ENCODE data around the gene BCORL1. TPM values are rescaled to one million over a fixed set of nuclear protein-coding genes. Genes with fewer than 3 reads are reported as not detected.

The BCORL1 gene
- total and polyA plus RNA-seq, 2 donors (not counting 1 experiment from before 2014, with no cell fraction given) = 1.9 to 14.3 TPM

DNA sequence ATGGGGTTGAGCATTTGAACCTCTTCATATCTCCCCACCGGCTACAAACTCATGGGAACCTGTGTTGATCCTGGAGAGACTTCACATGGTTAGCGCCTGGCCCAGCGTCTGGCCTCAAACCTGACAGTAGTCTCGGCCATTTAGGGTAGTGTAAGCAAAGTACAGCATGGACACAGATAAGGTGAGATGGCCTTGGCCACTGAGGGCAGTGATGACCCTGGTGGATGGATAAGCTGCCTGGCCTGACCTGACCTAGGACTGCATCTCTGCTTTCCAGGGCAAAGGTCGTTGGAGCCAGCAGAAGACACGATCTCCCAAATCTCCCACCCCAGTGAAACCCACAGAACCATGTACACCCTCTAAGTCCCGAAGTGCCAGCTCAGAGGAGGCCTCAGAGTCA, 51.7 kb downstream of the BCORL1 start:
- no peak overlapping the region for H3K27ac ChIP-seq (ENCODE audit: low read length in 2 of 2)
- intact Hi-C loops (cut with micrococcal nuclease) = no loop called here
- POLR2A ChIA-PET = no interaction called here
- H3K36me3 ChIP-seq (replicated peaks in 1 of 2; ENCODE audit: control extremely low read depth in 1 of 2, control insufficient read depth in 1 of 2, extremely low read depth in 1 of 2, insufficient read depth in 2 of 2, low read length in 1 of 2) = peaks cover 0 to 19% of the 10 kb centered on the region in 2 experiments
- no peak overlapping the region for H3K4me3 ChIP-seq (ENCODE audit: control extremely low read depth in 1 of 5, extremely low read depth in 1 of 5, insufficient read depth in 1 of 5, low read depth in 2 of 5, low read length in 4 of 5)
- no peaks in the 10 kb centered on the region for H3K79me2 ChIP-seq (ENCODE audit: control insufficient read depth, insufficient read depth, low read length)
- no peaks in the 10 kb centered on the region for H3K9me3 ChIP-seq (ENCODE audit: control extremely low read depth in 1 of 3, control insufficient read depth in 2 of 3, insufficient read depth in 1 of 3, low read length in 2 of 3)
- DNase-seq (no peak), ATAC-seq (ENCODE audit: low read depth) (no peak)
- CTCF ChIA-PET = interaction anchor here (1.0 to 1.4 kb wide), 2 partner anchors 27 to 109 kb away, joined by 4 to 6 read pairs; no protein-coding TSS in a partner anchor
- H3K27ac Mint-ChIP-seq = no peak overlapping the region
- H4K20me1 ChIP-seq (ENCODE audit: control insufficient read depth, insufficient read depth, low read length, poor library complexity, severe bottlenecking) = no peaks in the 10 kb centered on the region
- WGBS (ENCODE audit: insufficient coverage) = no CpG with 5 or more reads among the region's 7 CpGs
- H3K4me3 Mint-ChIP-seq = no peak overlapping the region
- H2AFZ ChIP-seq (ENCODE audit: insufficient read depth, low read depth, low read length, poor library complexity, severe bottlenecking) = no peak overlapping the region
- no peaks in the 10 kb centered on the region for H3K4me1 ChIP-seq (ENCODE audit: control insufficient read depth in 2 of 2, insufficient read depth in 2 of 2, low read length in 2 of 2)
- H3K27me3 ChIP-seq (replicated peaks in 1 of 4; ENCODE audit: control extremely low read depth in 1 of 4, control insufficient read depth in 3 of 4, insufficient read depth in 4 of 4, low read length in 3 of 4) = no peaks in the 10 kb centered on the region
- H3K9me3 Mint-ChIP-seq (ENCODE audit: insufficient read depth) = no peaks in the 10 kb centered on the region
- no peak for TF ChIP-seq CTCF (IDR thresholded peaks at IDR 0.05)
- no peak for TF ChIP-seq EZH2 (IDR thresholded peaks at IDR 0.05; ENCODE audit: borderline replicate concordance, insufficient read depth, low read depth, low read length, poor library complexity, severe bottlenecking)
- H3K9ac ChIP-seq (ENCODE audit: low read length) = no peak overlapping the region
- H3K4me2 ChIP-seq (replicated peaks; ENCODE audit: low read depth, low read length, poor library complexity, severe bottlenecking) = no peak overlapping the region
- no peaks in the 10 kb centered on the region for H3K27me3 Mint-ChIP-seq
- H3K4me1 Mint-ChIP-seq = no peaks in the 10 kb centered on the region

GRCh38 chrX:130039847-130040246, 57.4 kb downstream of the BCORL1 start:
- no peak overlapping the region for H3K4me3 ChIP-seq (ENCODE audit: control extremely low read depth in 1 of 5, extremely low read depth in 1 of 5, insufficient read depth in 1 of 5, low read depth in 2 of 5, low read length in 4 of 5)
- no peak overlapping the region for H3K9ac ChIP-seq (ENCODE audit: low read length)
- no peaks in the 10 kb centered on the region for H3K9me3 ChIP-seq (ENCODE audit: control extremely low read depth in 1 of 3, control insufficient read depth in 2 of 3, insufficient read depth in 1 of 3, low read length in 2 of 3)
- no peaks in the 10 kb centered on the region for H3K27me3 ChIP-seq (replicated peaks in 1 of 4; ENCODE audit: control extremely low read depth in 1 of 4, control insufficient read depth in 3 of 4, insufficient read depth in 4 of 4, low read length in 3 of 4)
- intact Hi-C loops (cut with micrococcal nuclease) = no loop called here
- H3K4me2 ChIP-seq (replicated peaks; ENCODE audit: low read depth, low read length, poor library complexity, severe bottlenecking) = no peak overlapping the region
- no peaks in the 10 kb centered on the region for H3K4me1 ChIP-seq (ENCODE audit: control insufficient read depth in 2 of 2, insufficient read depth in 2 of 2, low read length in 2 of 2)
- POLR2A ChIA-PET = no interaction called here
- H3K79me2 ChIP-seq (ENCODE audit: control insufficient read depth, insufficient read depth, low read length) = no peaks in the 10 kb centered on the region
- DNase-seq (no peak), ATAC-seq (ENCODE audit: low read depth) (no peak)
- H4K20me1 ChIP-seq (ENCODE audit: control insufficient read depth, insufficient read depth, low read length, poor library complexity, severe bottlenecking) = no peaks in the 10 kb centered on the region
- no peaks in the 10 kb centered on the region for H3K27me3 Mint-ChIP-seq
- TF ChIP-seq EZH2 (IDR thresholded peaks at IDR 0.05; ENCODE audit: borderline replicate concordance, insufficient read depth, low read depth, low read length, poor library complexity, severe bottlenecking) (no peak), CTCF (IDR thresholded peaks at IDR 0.05) (no peak)
- H3K27ac Mint-ChIP-seq = no peak overlapping the region
- no peak overlapping the region for H2AFZ ChIP-seq (ENCODE audit: insufficient read depth, low read depth, low read length, poor library complexity, severe bottlenecking)
- H3K4me1 Mint-ChIP-seq = no peaks in the 10 kb centered on the region
- H3K27ac ChIP-seq (ENCODE audit: low read length in 2 of 2) = no peak overlapping the region
- H3K4me3 Mint-ChIP-seq = no peak overlapping the region
- CTCF ChIA-PET = interaction anchor here (1.2 kb wide), 1 partner anchor 114 kb away, joined by 5 read pairs; no protein-coding TSS in a partner anchor
- WGBS (ENCODE audit: insufficient coverage) = no CpG with 5 or more reads among the region's 2 CpGs
- H3K9me3 Mint-ChIP-seq (ENCODE audit: insufficient read depth) = no peaks in the 10 kb centered on the region
- peaks cover 0 to 14% of the 10 kb centered on the region in 2 experiments for H3K36me3 ChIP-seq (replicated peaks in 1 of 2; ENCODE audit: control extremely low read depth in 1 of 2, control insufficient read depth in 1 of 2, extremely low read depth in 1 of 2, insufficient read depth in 2 of 2, low read length in 1 of 2)

Measured in B cell (primary cell).